CD14-positive monocyte (primary cell): ENCODE results near the gene FNDC5. TPM values are rescaled to one million over a fixed set of nuclear protein-coding genes. Genes with fewer than 3 reads are reported as not detected.

Experiments
- DNase-seq, 3 donors: peaks; one replicate each; pipeline ENCODE4 v3.0.0-alpha.2; 2011 to 2022
- H2AFZ ChIP-seq: 2 replicates; pipeline ENCODE4 v1.6.0; 2012; ENCODE audit warnings: mild to moderate bottlenecking, low read depth, low read length, inconsistent platforms; ENCODE audit not compliant: insufficient read depth, poor library complexity, severe bottlenecking
- H3K27ac ChIP-seq, 2 donors: 1 replicate in 1 of 2; 2 replicates in 1 of 2; pipeline ENCODE4 v1.5.1; 2012 to 2013; ENCODE audit warnings: low read length in 2 of 2, control low read depth in 1 of 2, inconsistent platforms in 1 of 2, low read depth in 1 of 2, mild to moderate bottlenecking in 1 of 2
- H3K27me3 ChIP-seq, 2 donors: one replicate each; pipeline versions ENCODE4 v1.6.0 to v1.6.1; 2011 to 2013; ENCODE audit warnings: low read length in 2 of 2; ENCODE audit not compliant: control insufficient read depth in 2 of 2, insufficient read depth in 2 of 2
- H3K36me3 ChIP-seq, 2 donors: replicated peaks in 1 of 2; 1 replicate in 1 of 2; 2 replicates in 1 of 2; pipeline versions ENCODE4 v1.5.1 to v1.6.1; 2012 to 2013; ENCODE audit warnings: low read length in 2 of 2, control low read depth in 1 of 2, inconsistent platforms in 1 of 2, mild to moderate bottlenecking in 1 of 2; ENCODE audit not compliant: insufficient read depth in 2 of 2, control insufficient read depth in 1 of 2
- H3K4me1 ChIP-seq, 2 donors: 1 replicate in 1 of 2; 2 replicates in 1 of 2; pipeline versions ENCODE4 v1.5.1 to v1.6.1; 2012 to 2013; ENCODE audit warnings: low read length in 2 of 2, control low read depth in 1 of 2, inconsistent platforms in 1 of 2, mild to moderate bottlenecking in 1 of 2, moderate library complexity in 1 of 2; ENCODE audit not compliant: insufficient read depth in 2 of 2, control insufficient read depth in 1 of 2
- H3K4me2 ChIP-seq: replicated peaks from 2 replicates; pipeline ENCODE3; 2012; ENCODE audit warnings: low read length, moderate library complexity, mild to moderate bottlenecking; ENCODE audit not compliant: poor library complexity, severe bottlenecking; ENCODE audit errors: extremely low read depth
- H3K4me3 ChIP-seq, 3 experiments: fragments of 200-600 bp in 1 of 3; sonication (generic) in 1 of 3; replicated peaks in 1 of 3; 1 replicate in 2 of 3; 2 replicates in 1 of 3; pipeline ENCODE4 v1.5.1; 2011 to 2013; ENCODE audit warnings: low read length in 3 of 3, mild to moderate bottlenecking in 3 of 3, control low read depth in 2 of 3, low read depth in 2 of 3, inconsistent platforms in 1 of 3, moderate library complexity in 1 of 3
- H3K79me2 ChIP-seq: 2 replicates; pipeline ENCODE4 v1.6.0; 2012; ENCODE audit warnings: mild to moderate bottlenecking, control low read depth, inconsistent platforms, low read length, moderate library complexity; ENCODE audit not compliant: insufficient read depth
- H3K9ac ChIP-seq: 2 replicates; pipeline ENCODE4 v1.6.0; 2017; ENCODE audit warnings: low read length, mild to moderate bottlenecking; ENCODE audit not compliant: insufficient read depth, poor library complexity, severe bottlenecking
- H3K9me3 ChIP-seq, 2 donors: replicated peaks in 1 of 2; 1 replicate in 1 of 2; 2 replicates in 1 of 2; pipeline versions ENCODE4 v1.5.1 to v1.6.1; 2012 to 2013; ENCODE audit warnings: low read length in 2 of 2, control low read depth in 1 of 2; ENCODE audit not compliant: control insufficient read depth in 1 of 2, insufficient read depth in 1 of 2
- H4K20me1 ChIP-seq: 2 replicates; pipeline ENCODE4 v1.6.0; 2012; ENCODE audit warnings: mild to moderate bottlenecking, low read length, control low read depth, moderate library complexity; ENCODE audit not compliant: insufficient read depth
- H3K27ac Mint-ChIP-seq, 7 donors: one replicate each; pipeline ENCODE4 v1.8.0; 2020; ENCODE audit warnings: mild to moderate bottlenecking in 7 of 7, mixed read lengths in 7 of 7, moderate library complexity in 6 of 7, inconsistent platforms in 2 of 7
- H3K27me3 Mint-ChIP-seq, 3 donors: one replicate each; pipeline ENCODE4 v1.8.0; 2021 to 2022; ENCODE audit warnings: low read depth in 3 of 3, mild to moderate bottlenecking in 3 of 3, mixed read lengths in 3 of 3, moderate library complexity in 3 of 3, inconsistent platforms in 1 of 3
- H3K36me3 Mint-ChIP-seq, 2 donors: one replicate each; pipeline ENCODE4 v1.8.0; 2020; ENCODE audit warnings: mixed read lengths in 2 of 2, inconsistent platforms in 1 of 2, mild to moderate bottlenecking in 1 of 2
- H3K4me1 Mint-ChIP-seq: one replicate; pipeline ENCODE4 v1.8.0; 2020; ENCODE audit warnings: mild to moderate bottlenecking, mixed read lengths
- H3K4me3 Mint-ChIP-seq, 2 donors: one replicate each; pipeline ENCODE4 v1.8.0; 2020; ENCODE audit warnings: mild to moderate bottlenecking in 2 of 2, mixed read lengths in 2 of 2, moderate library complexity in 1 of 2
- H3K9me3 Mint-ChIP-seq, 7 donors: one replicate each; pipeline ENCODE4 v1.8.0; 2020 to 2022; ENCODE audit warnings: mixed read lengths in 7 of 7, mild to moderate bottlenecking in 6 of 7, moderate library complexity in 6 of 7, inconsistent platforms in 2 of 7
- WGBS: methylation state at CpG from one replicate; pipeline ENCODE4 v1.1.5; 2013; ENCODE audit warnings: missing lambda C conversion rate; ENCODE audit not compliant: insufficient coverage; 5-methylcytosine and 5-hydroxymethylcytosine counted together
- intact Hi-C, 2 donors: fragments of 100-400 bp; cut with micrococcal nuclease; formaldehyde crosslinking; loops; one replicate each; pipeline versions ENCODE4 v1.15.0 to v1.15.1; 2023
- polyA plus RNA-seq, 3 donors: library from polyadenylated mRNA; depleted of rRNA in 1 of 3; unstranded in 2 of 3; stranded (reverse) in 1 of 3; fragments of 300-500 nt in 2 of 3; fragments of >200 nt in 1 of 3; fragmentation: Illumina TruSeq in 2 of 3; gene quantifications; 1 replicate in 2 of 3; 2 replicates in 1 of 3; pipeline ENCODE4 v1.2.3, GENCODE V29; 2012 to 2021
- TF ChIP-seq, protein P1 (sequence below): fragments of 200-600 bp; IDR thresholded peaks from one replicate; pipeline ENCODE4 v1.8.0; 2022; ENCODE audit warnings: antibody characterized with exemption, mild to moderate bottlenecking

The FNDC5 gene
- polyA plus RNA-seq, 3 donors, result not detected

DNA sequence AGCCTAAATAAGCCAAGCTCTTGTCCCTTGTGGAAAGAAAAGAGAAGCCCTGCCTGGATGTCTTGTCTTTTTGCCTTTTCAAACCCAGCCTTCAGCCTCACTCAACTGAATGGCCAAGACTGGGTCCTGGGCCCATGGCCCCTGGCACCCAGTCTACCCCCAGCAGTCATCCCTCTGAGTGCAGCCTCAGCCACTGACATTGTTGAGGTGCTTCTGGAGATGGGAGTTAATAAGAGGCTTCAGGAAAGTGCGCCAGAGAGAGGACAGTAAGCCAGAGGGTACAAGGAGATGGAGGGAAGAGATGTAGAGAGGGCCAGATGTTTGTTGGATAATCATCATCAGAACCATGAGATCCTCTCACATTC, 6.8 kb downstream of the FNDC5 start:
- Histone ChIP-seq H3K9ac (no peak overlapping the region), H4K20me1 (no peaks in the 10 kb centered on the region), H3K4me2 (no peak overlapping the region), H3K4me3 (no peak overlapping the region), H3K4me1 (no peaks in the 10 kb centered on the region), H3K9me3 (no peaks in the 10 kb centered on the region), H2AFZ (no peak overlapping the region), H3K36me3 (peaks cover 14 to 51% of the 10 kb centered on the region in 2 donors), H3K27me3 (no peaks in the 10 kb centered on the region), H3K27ac (no peak overlapping the region), H3K79me2 (no peaks in the 10 kb centered on the region)
- Mint-ChIP-seq H3K36me3 (peaks cover 40 to 49% of the 10 kb centered on the region in 2 donors), H3K9me3 (peaks cover 0 to 2% (median 0%) of the 10 kb centered on the region in 7 donors), H3K27ac (no peak overlapping the region), H3K4me3 (no peak overlapping the region), H3K4me1 (no peaks in the 10 kb centered on the region), H3K27me3 (peaks cover 2 to 9% (median 2%) of the 10 kb centered on the region in 3 donors)
- intact Hi-C loops, result no loop called here
- DNase-seq, result no peak
- WGBS, result 100% methylated on average over 1 of the region's 1 CpG
- TF ChIP-seq, protein P1, sequence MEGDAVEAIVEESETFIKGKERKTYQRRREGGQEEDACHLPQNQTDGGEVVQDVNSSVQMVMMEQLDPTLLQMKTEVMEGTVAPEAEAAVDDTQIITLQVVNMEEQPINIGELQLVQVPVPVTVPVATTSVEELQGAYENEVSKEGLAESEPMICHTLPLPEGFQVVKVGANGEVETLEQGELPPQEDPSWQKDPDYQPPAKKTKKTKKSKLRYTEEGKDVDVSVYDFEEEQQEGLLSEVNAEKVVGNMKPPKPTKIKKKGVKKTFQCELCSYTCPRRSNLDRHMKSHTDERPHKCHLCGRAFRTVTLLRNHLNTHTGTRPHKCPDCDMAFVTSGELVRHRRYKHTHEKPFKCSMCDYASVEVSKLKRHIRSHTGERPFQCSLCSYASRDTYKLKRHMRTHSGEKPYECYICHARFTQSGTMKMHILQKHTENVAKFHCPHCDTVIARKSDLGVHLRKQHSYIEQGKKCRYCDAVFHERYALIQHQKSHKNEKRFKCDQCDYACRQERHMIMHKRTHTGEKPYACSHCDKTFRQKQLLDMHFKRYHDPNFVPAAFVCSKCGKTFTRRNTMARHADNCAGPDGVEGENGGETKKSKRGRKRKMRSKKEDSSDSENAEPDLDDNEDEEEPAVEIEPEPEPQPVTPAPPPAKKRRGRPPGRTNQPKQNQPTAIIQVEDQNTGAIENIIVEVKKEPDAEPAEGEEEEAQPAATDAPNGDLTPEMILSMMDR, result no peak

- no peak overlapping the region for H3K9ac ChIP-seq
- H2AFZ ChIP-seq, result no peak overlapping the region
- Mint-ChIP-seq H3K27ac (peak overlapping the region in 1 of 7 donors; percentile 6), H3K36me3 (peaks cover 40 to 46% of the 10 kb centered on the region in 2 donors), H3K27me3 (peaks cover 0 to 4% (median 2%) of the 10 kb centered on the region in 3 donors), H3K4me3 (no peak overlapping the region), H3K4me1 (no peaks in the 10 kb centered on the region), H3K9me3 (peaks cover 0 to 2% (median 0%) of the 10 kb centered on the region in 7 donors)
- no peak overlapping the region for H3K4me2 ChIP-seq
- H3K27me3 ChIP-seq, result no peaks in the 10 kb centered on the region
- no peaks in the 10 kb centered on the region for H4K20me1 ChIP-seq
- TF ChIP-seq, protein P1, result no peak
- no peak overlapping the region for H3K27ac ChIP-seq
- no peak for DNase-seq
- 100% methylated on average over 3 of the region's 4 CpGs for WGBS
- no peaks in the 10 kb centered on the region for H3K4me1 ChIP-seq
- H3K79me2 ChIP-seq, result no peaks in the 10 kb centered on the region
- no peaks in the 10 kb centered on the region for H3K9me3 ChIP-seq
- no peak overlapping the region for H3K4me3 ChIP-seq
- intact Hi-C loops, result no loop called here
- peaks cover 16 to 56% of the 10 kb centered on the region in 2 donors for H3K36me3 ChIP-seq
These were observed 7.4 kb downstream of the FNDC5 start for GRCh38 chr1:32863218-32863880.
